ENCODE measurements around the gene ITGB5. TPM values are rescaled to one million over a fixed set of nuclear protein-coding genes. Genes with fewer than 3 reads are reported as not detected.
A peak's percentile ranks its signal among the peaks of the same experiment; 100 is the strongest.

Gene ITGB5
- total RNA-seq, 1 experiment from 2014 or later, result 339 TPM

GRCh38 chr3:124860599-124860998 is 26.6 kb downstream of the ITGB5 start (continued):
- TF ChIP-seq, protein P1, sequence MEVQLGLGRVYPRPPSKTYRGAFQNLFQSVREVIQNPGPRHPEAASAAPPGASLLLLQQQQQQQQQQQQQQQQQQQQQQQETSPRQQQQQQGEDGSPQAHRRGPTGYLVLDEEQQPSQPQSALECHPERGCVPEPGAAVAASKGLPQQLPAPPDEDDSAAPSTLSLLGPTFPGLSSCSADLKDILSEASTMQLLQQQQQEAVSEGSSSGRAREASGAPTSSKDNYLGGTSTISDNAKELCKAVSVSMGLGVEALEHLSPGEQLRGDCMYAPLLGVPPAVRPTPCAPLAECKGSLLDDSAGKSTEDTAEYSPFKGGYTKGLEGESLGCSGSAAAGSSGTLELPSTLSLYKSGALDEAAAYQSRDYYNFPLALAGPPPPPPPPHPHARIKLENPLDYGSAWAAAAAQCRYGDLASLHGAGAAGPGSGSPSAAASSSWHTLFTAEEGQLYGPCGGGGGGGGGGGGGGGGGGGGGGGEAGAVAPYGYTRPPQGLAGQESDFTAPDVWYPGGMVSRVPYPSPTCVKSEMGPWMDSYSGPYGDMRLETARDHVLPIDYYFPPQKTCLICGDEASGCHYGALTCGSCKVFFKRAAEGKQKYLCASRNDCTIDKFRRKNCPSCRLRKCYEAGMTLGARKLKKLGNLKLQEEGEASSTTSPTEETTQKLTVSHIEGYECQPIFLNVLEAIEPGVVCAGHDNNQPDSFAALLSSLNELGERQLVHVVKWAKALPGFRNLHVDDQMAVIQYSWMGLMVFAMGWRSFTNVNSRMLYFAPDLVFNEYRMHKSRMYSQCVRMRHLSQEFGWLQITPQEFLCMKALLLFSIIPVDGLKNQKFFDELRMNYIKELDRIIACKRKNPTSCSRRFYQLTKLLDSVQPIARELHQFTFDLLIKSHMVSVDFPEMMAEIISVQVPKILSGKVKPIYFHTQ (CRISPR knock-in tag; IDR thresholded peaks at IDR 0.05), result no peak
- no peak for TF ChIP-seq NR2C2 (CRISPR knock-in tag; IDR thresholded peaks at IDR 0.05)
- TF ChIP-seq CBFB (CRISPR knock-in tag; IDR thresholded peaks at IDR 0.05; ENCODE audit: low read depth), result no peak
- no peak for TF ChIP-seq CREM (CRISPR knock-in tag; IDR thresholded peaks at IDR 0.05)
- TF ChIP-seq, protein P2, sequence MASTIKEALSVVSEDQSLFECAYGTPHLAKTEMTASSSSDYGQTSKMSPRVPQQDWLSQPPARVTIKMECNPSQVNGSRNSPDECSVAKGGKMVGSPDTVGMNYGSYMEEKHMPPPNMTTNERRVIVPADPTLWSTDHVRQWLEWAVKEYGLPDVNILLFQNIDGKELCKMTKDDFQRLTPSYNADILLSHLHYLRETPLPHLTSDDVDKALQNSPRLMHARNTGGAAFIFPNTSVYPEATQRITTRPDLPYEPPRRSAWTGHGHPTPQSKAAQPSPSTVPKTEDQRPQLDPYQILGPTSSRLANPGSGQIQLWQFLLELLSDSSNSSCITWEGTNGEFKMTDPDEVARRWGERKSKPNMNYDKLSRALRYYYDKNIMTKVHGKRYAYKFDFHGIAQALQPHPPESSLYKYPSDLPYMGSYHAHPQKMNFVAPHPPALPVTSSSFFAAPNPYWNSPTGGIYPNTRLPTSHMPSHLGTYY (CRISPR knock-in tag; IDR thresholded peaks at IDR 0.05), result no peak

DNA sequence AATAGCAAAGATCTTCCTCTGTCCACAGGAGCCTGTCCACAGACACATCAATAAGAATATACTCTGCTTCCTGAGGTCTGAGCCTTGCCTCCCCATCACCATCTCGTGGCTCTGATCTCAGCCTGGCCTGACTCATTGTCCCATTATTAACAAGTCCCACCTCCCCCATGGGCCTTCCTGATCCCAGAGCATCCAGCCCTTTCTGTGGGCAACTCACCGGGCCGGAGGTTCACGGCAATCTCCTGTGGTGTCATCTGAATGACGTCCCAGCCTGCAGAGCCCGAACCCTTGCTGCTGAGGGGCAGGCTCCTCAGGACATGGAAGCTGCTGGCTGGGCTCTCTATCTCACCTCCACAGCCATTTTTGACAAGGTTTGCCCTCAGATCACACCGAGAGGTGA is 28.1 kb downstream of the ITGB5 start:
- H3K4me3 Mint-ChIP-seq, result no peak overlapping the region
- H3K4me1 Mint-ChIP-seq, result peaks cover 17% of the 10 kb centered on the region
- ATAC-seq (peak; percentile 50; the same call in 1 of the 2 replicates), DNase-seq (ENCODE audit: low spot score) (no peak)
- H3K36me3 Mint-ChIP-seq, result peaks cover 46% of the 10 kb centered on the region
- no peaks in the 10 kb centered on the region for H3K9me3 Mint-ChIP-seq
- no peak for TF ChIP-seq JUN (CRISPR knock-in tag; IDR thresholded peaks at IDR 0.05)
- TF ChIP-seq, protein P3, sequence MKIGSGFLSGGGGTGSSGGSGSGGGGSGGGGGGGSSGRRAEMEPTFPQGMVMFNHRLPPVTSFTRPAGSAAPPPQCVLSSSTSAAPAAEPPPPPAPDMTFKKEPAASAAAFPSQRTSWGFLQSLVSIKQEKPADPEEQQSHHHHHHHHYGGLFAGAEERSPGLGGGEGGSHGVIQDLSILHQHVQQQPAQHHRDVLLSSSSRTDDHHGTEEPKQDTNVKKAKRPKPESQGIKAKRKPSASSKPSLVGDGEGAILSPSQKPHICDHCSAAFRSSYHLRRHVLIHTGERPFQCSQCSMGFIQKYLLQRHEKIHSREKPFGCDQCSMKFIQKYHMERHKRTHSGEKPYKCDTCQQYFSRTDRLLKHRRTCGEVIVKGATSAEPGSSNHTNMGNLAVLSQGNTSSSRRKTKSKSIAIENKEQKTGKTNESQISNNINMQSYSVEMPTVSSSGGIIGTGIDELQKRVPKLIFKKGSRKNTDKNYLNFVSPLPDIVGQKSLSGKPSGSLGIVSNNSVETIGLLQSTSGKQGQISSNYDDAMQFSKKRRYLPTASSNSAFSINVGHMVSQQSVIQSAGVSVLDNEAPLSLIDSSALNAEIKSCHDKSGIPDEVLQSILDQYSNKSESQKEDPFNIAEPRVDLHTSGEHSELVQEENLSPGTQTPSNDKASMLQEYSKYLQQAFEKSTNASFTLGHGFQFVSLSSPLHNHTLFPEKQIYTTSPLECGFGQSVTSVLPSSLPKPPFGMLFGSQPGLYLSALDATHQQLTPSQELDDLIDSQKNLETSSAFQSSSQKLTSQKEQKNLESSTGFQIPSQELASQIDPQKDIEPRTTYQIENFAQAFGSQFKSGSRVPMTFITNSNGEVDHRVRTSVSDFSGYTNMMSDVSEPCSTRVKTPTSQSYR (CRISPR knock-in tag; IDR thresholded peaks at IDR 0.05), result no peak
- TF ChIP-seq, protein P4, sequence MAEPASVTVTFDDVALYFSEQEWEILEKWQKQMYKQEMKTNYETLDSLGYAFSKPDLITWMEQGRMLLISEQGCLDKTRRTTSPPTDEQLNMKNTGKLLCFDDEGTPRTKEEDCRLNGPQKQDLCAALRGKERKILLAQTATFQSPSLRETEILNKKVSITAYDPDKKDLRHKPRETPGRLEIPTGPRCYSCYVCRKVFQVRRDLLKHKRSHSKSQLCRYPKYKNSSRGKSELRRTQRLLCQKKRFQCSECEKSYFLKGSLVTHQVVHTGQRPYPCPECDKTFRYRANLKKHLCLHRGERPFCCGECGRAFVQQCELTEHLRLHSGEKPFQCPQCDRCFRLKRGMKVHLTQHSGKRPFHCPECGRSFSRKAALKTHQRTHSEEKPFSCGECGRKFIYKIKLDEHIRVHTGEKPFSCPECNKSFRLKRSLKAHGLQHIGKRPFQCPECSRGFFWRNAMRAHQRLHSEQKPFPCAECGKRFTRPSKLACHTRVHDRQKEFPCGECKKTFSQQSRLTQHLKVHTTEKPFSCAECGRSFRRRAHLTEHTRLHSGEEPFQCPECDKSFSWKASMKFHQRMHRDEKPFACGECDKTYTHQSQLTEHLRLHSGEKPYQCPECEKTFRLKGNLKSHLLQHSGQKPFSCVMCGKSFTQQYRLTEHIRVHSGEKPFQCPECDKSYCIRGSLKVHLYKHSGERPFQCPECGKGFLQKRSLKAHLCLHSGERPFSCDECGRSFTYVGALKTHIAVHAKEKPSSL (CRISPR knock-in tag; conservative IDR thresholded peaks at IDR 0.05), result no peak
- no peak for TF ChIP-seq E2F5 (CRISPR knock-in tag; IDR thresholded peaks at IDR 0.05)
- TF ChIP-seq NR1H2 (CRISPR knock-in tag; IDR thresholded peaks at IDR 0.05), result no peak
- no peak for TF ChIP-seq ZNF416 (CRISPR knock-in tag; IDR thresholded peaks at IDR 0.05)
- TF ChIP-seq IRF2 (CRISPR knock-in tag; IDR thresholded peaks at IDR 0.05; ENCODE audit: borderline replicate concordance, low read depth), result no peak
- TF ChIP-seq ZMAT4 (CRISPR knock-in tag; IDR thresholded peaks at IDR 0.05), result no peak
- TF ChIP-seq SP1 (CRISPR knock-in tag; conservative IDR thresholded peaks at IDR 0.05), result no peak
- no peak for TF ChIP-seq CBFB (CRISPR knock-in tag; IDR thresholded peaks at IDR 0.05; ENCODE audit: low read depth)
- no peak for TF ChIP-seq MYBL2 (CRISPR knock-in tag; IDR thresholded peaks at IDR 0.05)
- TF ChIP-seq ZNF138 (CRISPR knock-in tag; conservative IDR thresholded peaks at IDR 0.05), result no peak
- TF ChIP-seq IRF1 (CRISPR knock-in tag; IDR thresholded peaks at IDR 0.05), result no peak
- TF ChIP-seq OVOL2 (CRISPR knock-in tag; IDR thresholded peaks at IDR 0.05; ENCODE audit: borderline replicate concordance), result no peak
- TF ChIP-seq NR3C1 (CRISPR knock-in tag; conservative IDR thresholded peaks at IDR 0.05; ENCODE audit: low read depth), result no peak
- H3K27ac Mint-ChIP-seq, result peak overlapping the region; percentile 51
- POLR2A ChIA-PET, result no interaction called here
- no peaks in the 10 kb centered on the region for H3K27me3 Mint-ChIP-seq (ENCODE audit: low read depth)
- CTCF ChIA-PET, result no interaction called here

Data from WTC11 (cell line).